ENCODE data around the gene NUP188.
A peak's percentile ranks its signal among the peaks of the same experiment; 100 is the strongest.

The NUP188 gene

GRCh38 chr9:129001504-129002325 is 54.2 kb downstream of the NUP188 start:
- TF ChIP-seq, protein P1, sequence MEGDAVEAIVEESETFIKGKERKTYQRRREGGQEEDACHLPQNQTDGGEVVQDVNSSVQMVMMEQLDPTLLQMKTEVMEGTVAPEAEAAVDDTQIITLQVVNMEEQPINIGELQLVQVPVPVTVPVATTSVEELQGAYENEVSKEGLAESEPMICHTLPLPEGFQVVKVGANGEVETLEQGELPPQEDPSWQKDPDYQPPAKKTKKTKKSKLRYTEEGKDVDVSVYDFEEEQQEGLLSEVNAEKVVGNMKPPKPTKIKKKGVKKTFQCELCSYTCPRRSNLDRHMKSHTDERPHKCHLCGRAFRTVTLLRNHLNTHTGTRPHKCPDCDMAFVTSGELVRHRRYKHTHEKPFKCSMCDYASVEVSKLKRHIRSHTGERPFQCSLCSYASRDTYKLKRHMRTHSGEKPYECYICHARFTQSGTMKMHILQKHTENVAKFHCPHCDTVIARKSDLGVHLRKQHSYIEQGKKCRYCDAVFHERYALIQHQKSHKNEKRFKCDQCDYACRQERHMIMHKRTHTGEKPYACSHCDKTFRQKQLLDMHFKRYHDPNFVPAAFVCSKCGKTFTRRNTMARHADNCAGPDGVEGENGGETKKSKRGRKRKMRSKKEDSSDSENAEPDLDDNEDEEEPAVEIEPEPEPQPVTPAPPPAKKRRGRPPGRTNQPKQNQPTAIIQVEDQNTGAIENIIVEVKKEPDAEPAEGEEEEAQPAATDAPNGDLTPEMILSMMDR (IDR thresholded peaks at IDR 0.05): no peak

GRCh38 chr9:129002992-129003391 is 55.5 kb downstream of the NUP188 start:
- TF ChIP-seq, protein P1 (IDR thresholded peaks at IDR 0.05): no peak

DNA sequence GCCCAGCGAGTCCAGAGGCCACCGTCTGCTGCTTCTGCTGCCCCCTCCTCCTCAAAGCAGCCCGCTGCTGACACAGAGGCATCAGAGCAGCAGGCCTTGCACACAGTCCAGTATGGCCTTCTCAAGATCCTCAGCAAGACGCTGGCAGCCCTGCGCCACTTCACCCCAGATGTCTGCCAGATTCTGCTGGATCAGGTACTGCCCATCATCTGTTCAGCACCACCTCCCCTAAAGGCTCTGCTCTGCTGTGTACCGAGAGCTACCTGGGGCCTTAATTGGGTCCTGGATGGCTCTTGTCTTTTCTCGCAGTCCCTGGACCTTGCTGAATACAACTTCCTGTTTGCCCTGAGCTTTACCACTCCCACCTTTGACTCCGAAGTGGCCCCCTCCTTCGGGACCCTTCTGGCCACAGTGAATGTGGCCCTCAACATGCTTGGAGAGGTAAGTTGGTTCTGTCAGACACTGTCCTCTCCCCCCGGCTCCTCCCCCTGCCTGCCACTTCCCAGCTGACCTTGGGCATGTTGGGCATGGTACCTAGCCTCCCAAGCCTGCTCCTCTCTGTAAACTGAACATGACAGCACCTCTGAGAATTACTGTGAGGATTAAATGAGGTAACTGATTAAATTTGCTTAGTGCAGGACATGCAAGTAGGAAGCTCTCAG is 58.0 kb downstream of the NUP188 start:
- TF ChIP-seq, protein P1 (IDR thresholded peaks at IDR 0.05): no peak

- TF ChIP-seq, protein P1 (IDR thresholded peaks at IDR 0.05): peak; percentile 97
Observed at GRCh38 chr9:129006328-129007034, 59.0 kb downstream of the NUP188 start.

GRCh38 chr9:129007035-129007765 is 59.7 kb downstream of the NUP188 start:
- TF ChIP-seq, protein P1 (IDR thresholded peaks at IDR 0.05): peak; percentile 31; the same call in 1 of the 2 replicates

DNA sequence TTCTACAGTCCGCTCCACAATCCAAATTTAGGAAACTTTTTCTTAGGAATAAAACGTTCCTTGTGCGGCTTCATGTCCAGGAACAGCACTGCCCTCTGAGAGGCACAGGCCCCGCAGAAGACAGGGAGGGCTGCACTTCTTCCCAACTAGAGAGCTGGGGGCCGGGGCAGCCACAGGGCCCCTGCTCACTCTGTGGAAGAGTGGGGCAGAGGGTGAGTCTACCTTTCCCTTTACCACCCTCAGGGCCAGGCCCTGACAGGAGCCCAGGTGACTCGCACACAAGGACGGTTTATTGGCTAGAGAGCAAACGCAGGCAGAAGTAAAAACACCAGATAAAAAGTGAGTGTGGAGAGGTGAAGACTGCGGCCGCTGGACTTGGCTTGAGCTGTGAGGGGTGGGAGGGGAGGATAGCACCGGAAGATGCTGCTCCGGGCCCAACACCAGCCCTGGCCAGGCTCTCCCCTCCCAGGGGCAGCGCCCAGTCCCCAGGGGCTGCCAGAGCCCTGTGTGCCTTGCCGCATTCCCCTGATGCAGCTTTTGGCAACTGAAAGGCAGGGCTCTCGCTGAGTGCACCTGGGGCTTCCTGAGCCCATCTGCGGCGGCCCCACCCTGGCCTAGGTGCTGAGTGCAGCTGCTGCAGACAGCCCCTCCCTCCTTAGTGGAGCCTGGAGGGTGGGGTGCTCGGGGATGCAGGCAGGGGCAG is 60.4 kb downstream of the NUP188 start:
- TF ChIP-seq, protein P1 (IDR thresholded peaks at IDR 0.05): no peak

Measured in LNCAP (cell line).